ENCODE data around the gene COL11A2.
A peak's percentile ranks its signal among the peaks of the same experiment; 100 is the strongest.
"Not testable (repeated sequence)": the region's sequence is repeated elsewhere in the genome, so short reads cannot be mapped to it uniquely, and the experiment has no call there.

The COL11A2 gene

DNA sequence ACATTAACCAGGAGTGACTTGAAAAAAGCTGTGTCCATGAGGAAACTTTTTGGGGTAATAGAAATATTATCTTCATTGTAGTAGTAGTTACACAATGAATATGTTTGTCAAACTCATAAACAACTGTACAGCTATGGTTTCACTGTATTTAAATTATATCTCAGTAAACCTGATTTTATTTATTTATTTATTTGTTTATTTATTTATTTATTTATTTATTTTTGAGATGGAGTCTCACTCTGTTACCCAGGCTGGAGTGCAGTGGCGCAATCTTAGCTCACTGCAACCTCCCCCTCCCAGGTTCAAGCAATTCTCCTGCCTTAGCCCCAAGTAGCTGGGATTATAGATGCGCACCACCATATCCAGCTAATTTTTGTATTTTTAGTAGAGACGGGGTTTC is 41.7 kb downstream of the COL11A2 start:
- DNase-seq: not testable (repeated sequence)

GRCh38 chr6:33147807-33148666 is 44.2 kb downstream of the COL11A2 start:
- DNase-seq: no peak

DNA sequence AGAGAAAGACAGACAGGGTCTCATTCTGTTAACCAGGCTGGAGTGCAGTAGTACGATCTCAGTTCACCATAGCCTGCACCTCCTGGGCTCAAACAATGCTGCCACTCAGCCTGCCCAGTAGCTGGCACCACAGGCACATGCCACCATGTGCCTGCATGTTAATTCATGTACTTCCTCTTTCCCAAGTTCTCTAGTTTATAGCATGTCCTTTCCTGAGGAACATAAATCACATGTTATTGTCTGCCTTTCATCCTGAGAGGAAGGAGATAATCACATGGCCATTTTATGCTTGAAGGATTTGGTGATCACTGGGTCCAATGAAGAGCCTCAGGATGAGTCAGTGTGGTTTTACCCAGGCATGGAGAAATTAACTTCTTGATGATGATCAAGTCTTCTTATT is 47.9 kb downstream of the COL11A2 start:
- DNase-seq: no peak

- no peak for DNase-seq
Observed at GRCh38 chr6:33143113-33143770, 49.0 kb downstream of the COL11A2 start.

- DNase-seq: no peak
Observed at GRCh38 chr6:33142501-33143070, 49.7 kb downstream of the COL11A2 start.

- no peak for DNase-seq
Observed at GRCh38 chr6:33140556-33140955, 51.7 kb downstream of the COL11A2 start.

DNA sequence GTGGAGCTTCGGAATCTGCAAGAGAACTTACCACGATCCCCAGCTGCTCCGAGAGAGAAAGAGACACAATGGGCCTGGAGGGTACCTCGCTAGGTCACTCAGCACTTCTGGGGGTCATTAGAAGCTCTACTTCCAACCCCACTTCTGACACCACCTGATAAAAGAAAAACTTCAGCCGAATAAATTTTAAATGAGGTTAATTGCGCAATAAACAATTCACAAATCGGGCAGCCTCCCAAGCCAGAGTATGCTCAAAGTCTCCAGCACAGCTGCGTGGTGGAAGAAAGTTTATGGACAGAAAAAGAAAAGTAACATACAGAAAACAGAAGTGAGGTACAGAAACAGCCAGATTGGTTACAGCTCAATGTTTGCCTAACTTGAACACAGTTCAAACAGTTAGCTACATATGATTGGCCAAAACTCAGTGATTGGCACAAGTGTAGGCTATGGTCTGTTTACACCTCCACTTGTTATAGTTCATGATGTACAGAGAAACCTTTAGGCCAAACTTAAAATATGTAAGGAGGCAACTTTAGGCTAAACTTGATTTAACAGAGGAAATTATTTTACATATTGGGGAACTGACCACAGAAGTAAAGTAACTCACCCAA is 52.6 kb downstream of the COL11A2 start:
- DNase-seq: no peak

DNA sequence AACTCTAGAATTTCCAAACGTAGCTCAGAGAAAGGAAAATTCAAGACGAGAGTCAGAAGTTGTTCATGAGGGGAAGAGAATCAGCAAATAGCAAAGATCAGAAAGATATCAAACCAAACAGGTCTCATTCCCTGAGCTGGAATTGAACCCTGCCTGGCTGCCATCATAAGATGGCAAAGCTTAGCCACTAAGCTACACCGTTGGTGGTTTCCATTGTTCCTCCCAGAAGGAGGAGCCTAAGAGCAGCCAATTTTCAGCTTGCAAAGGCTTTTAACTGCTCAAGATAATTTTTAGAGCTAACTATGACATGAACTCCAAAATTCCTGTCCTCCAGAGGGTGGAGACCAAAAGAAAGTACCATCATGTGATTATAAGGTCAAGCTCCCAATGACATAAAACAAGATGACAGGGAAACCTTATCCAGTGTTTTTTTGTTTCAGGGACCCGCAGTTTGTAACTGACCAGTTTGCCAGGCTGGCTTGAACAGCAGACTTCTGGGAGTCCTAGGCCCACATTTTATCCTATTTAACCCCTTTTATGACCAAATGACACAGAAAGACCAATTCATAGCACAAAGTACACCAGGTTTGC is 55.9 kb downstream of the COL11A2 start:
- no peak for DNase-seq

DNA sequence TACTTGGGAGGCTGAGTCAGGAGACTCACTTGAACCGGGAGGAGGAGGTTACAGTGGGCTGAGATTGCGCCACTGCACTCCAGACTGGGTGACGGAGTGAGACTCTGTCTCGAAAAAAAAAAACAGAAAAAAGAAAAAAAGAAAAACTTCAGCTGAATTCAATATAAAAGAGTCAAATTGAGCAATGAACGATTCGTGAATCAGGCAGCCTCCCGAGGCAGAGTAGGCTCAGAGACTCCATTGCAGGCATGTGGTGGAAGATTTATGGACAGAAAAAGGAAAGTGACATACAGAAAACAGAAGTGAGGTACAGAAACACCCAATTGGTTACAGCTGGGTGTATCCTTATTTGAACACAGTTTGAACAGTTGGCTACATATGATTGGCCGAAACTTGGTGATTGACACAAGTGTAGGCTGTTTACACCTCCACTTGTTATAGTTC is 60.2 kb downstream of the COL11A2 start:
- DNase-seq: no peak

DNA sequence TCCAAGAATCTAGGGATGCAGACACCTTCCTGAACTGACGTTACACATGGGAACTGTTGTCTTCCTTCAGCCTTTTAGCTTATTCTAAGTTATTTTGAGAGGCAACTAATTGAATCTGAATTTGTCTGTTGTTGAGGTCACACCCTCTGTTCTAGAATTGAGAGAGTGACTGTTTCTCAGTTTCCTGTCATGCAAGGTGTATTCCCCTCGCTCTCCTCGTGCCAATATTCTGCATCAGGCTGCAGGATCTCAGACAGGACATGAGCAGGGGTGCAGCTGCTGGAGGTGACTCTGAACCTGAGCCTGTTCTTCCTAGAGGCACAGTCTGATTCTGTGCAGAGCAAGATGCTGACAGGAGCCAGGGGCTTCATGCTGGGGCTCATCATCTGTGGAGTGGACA is 63.9 kb downstream of the COL11A2 start:
- no peak for DNase-seq

- peak; percentile 27 for DNase-seq
Observed at GRCh38 chr6:33126101-33126714, 66.1 kb downstream of the COL11A2 start.

DNA sequence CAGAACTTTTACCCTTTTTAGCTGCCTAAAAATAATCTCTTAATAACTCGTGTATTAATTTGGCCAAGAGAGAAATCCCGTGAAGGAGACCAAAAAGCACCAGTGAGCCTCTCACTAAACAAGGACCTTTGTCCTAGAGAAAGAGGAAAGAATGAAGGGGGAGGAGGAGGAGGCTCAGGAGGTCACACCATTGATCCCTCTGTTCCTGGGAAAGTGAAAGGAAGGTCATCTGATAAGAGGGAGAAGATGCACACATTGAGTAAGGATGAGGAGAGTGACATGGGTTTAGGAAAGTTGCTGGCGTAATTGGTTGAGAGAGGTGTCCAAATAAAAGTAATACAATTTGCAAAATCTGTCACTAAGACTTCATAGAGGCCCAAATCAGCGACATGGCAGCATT is 67.3 kb downstream of the COL11A2 start:
- no peak for DNase-seq

GRCh38 chr6:33124525-33124901 is 67.8 kb downstream of the COL11A2 start:
- no peak for DNase-seq

GRCh38 chr6:33123732-33124524 is 68.3 kb downstream of the COL11A2 start:
- DNase-seq: no peak

GRCh38 chr6:33123181-33123580 is 69.1 kb downstream of the COL11A2 start:
- DNase-seq: no peak

DNA sequence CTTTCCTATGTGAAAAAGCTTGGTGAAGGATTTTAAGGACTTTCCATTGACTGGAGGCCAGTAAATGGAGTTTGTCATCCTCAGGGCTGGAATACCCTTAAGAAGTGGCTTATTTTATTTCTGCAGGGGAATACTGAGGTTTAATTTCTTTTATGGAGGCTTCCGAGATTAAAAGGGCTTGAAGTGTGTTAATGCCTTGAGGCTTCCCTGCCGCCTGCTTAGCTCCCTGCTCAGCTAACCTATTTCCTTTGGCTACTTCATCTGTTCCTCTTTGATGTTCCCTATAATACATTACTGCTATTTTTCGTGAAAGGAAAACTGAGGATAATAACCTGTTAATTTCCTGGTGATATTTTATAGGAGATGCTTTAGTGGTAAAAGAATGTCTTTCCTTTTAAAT is 72.3 kb downstream of the COL11A2 start:
- no peak for DNase-seq

GRCh38 chr6:33118525-33119123 is 73.6 kb downstream of the COL11A2 start:
- no peak for DNase-seq

GRCh38 chr6:33117811-33118277 is 74.4 kb downstream of the COL11A2 start:
- DNase-seq: no peak

GRCh38 chr6:33116841-33117711 is 75.2 kb downstream of the COL11A2 start:
- no peak for DNase-seq

DNA sequence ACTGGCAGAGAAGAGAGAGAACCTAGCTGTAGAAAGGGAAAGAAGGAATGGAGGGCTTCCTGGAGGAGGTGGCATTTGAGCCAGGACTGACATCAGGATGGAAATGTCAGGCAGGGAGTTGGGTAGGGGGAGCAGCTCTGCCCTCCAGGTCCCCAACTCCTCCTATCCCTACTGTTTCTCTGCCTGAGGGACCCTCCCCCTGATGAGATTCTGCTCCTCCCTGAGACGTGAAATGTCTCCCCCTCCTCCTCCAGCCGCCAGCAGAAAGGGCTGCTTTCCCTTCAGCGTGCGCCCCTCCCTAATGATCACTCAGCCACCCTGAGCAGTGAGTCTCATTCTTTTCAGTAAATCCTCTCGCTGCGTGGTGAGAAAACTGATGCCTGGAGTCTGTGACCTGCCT is 75.8 kb downstream of the COL11A2 start:
- DNase-seq: no peak
